GM18951 (cell line): ENCODE data around the gene LRRC1.

Experiments
- POLR2A ChIP-seq: IDR thresholded peaks from 4 replicates; pipeline ENCODE4 v1.6.1; 2011; ENCODE audit warnings: mild to moderate bottlenecking; ENCODE audit not compliant: insufficient read length, insufficient read depth; ENCODE audit errors: extremely low read depth
- in situ Hi-C: fragments of 300-500 bp; cut with MboI; formaldehyde crosslinking; loops from one replicate; pipeline ENCODE4 v1.12.0; 2022; ENCODE audit warnings: low sequenced_read_pairs, mixed read lengths, inconsistent platforms; ENCODE audit not compliant: unreplicated experiment

The LRRC1 gene

GRCh38 chr6:53855940-53856339, 61.1 kb downstream of the LRRC1 start:
- in situ Hi-C loops, result no loop called here
- TF ChIP-seq POLR2A, result no peak

GRCh38 chr6:53857318-53858094, 62.7 kb downstream of the LRRC1 start:
- in situ Hi-C loops, result no loop called here
- no peak for TF ChIP-seq POLR2A

DNA sequence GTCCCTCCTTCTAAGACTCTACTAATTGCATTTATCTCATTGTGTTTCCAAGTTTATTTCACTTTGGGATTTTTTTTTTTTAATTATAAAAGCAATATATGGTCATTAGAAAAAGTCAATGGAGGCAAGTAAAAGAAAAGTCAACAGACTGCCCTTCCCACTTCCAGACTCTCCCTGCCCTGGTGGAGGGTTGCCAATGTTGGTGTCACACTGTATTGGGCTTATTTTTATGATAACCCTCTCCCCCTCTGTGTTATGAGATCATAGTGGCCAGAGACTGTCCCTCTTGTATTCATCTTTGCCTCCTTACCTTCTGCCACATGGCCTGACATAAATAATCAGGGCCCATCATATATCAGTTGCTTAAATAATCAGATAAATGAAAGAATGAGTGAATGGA, 63.4 kb downstream of the LRRC1 start:
- in situ Hi-C loops, result no loop called here

DNA sequence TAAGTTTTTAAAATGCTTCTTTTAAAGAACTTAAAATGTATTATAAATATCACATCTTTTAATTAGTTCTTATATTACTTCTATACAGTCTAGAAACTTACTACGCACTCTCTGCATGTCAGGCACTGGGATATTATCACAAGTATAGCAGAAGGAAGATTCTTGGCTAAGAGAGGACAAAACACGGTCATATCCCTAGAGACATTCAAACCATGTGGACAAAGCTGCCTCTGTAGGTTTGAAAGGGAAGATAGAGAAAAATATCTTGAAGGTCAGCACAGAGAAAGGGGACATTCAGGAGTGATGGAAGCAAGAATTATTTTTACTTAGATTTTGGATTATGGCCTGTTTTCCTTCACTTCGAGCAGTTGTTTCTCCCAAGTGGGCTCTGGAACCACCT, 64.1 kb downstream of the LRRC1 start:
- TF ChIP-seq POLR2A, result no peak
- in situ Hi-C loops, result no loop called here

More for the DNA sequence above, 63.4 kb downstream of the LRRC1 start:
- no peak for TF ChIP-seq POLR2A

DNA sequence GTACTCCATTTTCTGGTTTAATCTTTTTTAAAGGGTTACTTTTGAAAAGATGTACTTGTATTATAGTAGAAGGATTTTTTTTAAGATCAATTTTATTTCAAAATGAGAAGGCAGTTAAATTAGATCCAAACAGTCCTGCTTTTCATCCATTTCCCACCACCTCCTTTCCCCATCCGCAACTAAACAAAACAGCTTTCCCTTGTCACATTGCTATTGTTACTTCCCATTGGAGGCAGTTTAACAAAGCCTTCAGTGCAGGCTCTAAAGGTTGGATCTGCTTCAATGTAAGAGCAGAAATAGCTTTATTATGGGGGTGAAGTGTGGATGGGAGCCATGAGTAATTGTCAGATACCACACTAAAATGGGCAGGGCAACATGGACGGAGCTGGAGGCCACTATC, 65.7 kb downstream of the LRRC1 start:
- in situ Hi-C loops, result no loop called here
- no peak for TF ChIP-seq POLR2A

DNA sequence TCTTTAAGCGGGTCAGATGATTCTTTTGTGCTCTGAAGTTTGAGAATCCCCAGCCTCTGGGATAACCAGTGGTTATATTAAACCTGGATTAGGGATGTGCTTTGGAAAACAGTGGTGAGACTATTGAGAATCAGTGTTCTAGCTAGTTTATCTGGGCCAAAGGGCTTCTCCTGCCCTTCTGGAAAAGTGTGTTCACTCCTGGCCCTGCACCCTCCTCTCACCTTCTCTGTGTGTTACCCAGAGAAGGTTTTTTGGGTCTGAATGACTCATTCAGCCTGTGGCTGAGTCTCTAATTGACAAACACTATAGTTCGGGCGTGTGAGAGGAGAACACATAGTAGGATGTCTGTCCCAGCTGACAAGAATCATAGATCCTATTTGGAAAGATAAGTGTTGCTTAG, 66.7 kb downstream of the LRRC1 start:
- TF ChIP-seq POLR2A, result no peak
- in situ Hi-C loops, result no loop called here

DNA sequence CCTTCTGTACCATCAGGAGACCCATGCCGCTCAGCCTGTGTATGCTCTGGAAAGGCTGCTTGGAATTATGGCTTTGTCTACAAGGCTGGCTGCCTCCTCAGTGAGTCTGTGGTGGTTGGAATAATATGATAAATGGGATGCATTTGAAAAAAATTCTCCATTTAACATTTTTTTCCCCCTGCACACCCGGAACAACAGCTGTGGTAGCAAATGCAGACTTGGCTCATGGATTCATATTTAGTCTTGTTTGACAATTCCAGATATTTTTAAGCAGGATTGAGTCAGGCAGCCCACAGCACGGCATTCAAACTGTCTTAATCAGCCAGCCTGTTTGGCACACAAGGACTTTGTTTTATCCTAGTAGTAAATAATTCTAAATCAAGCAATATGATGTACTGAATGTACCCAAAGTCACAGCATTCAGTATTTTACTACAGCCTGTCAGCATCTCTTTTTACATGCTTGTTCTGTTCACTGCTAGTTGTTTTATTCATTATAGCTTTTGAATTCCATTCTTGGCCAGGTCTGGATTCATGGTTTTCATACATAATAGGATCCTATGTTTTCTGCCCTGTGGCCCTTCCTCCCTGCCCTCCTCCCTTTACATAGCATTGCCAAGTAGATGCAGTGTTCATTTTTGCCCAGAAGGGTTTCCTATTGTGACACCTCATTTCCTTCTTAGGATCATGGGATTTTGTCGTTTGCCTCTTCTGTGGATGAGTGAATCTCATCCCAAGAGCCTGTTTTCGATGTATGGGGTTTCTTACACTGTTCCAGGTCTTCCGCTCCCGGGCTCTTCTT, 68.1 kb downstream of the LRRC1 start:
- in situ Hi-C loops, result no loop called here
- no peak for TF ChIP-seq POLR2A

DNA sequence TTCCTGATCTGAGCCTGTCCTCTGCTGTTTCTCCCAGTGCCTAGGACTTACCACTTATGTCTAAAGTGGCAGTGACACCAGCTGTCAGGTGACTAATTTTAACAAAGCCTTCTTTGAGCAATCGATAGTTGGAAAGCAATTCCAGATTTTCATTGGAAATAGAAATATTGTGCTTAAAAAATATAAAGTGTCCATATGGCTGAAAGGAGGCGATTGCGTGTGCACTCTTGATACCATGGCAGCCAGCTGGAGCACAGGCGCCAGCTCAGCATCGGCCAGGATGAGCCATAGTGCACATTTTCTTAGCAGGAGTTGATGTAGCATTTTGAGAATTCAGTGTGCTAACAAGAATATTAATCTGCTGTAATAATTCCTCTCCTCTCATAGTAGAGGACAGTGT, 70.0 kb downstream of the LRRC1 start:
- no peak for TF ChIP-seq POLR2A
- in situ Hi-C loops, result no loop called here

- TF ChIP-seq POLR2A, result no peak
- in situ Hi-C loops, result no loop called here
Measured at GRCh38 chr6:53866226-53866625, 71.4 kb downstream of the LRRC1 start.

DNA sequence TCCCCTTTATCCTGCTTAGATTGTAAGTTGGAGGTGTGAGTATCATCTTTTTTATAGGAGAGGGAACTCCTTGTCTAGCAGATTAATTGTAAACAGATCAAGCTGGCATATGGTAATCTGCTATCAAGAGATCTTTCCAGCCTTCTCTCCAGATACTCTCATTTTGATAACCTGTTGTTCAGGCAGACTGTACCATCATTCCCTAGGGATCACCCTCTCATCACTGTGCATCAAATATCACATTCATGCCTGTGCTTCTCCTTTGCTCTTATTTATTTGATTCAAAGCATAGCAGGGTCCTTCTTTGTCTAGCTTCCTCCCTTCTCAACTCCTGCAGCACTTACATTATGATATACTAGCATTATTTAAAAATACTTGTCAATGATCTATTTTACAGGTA, 73.8 kb downstream of the LRRC1 start:
- TF ChIP-seq POLR2A, result no peak
- in situ Hi-C loops, result no loop called here

DNA sequence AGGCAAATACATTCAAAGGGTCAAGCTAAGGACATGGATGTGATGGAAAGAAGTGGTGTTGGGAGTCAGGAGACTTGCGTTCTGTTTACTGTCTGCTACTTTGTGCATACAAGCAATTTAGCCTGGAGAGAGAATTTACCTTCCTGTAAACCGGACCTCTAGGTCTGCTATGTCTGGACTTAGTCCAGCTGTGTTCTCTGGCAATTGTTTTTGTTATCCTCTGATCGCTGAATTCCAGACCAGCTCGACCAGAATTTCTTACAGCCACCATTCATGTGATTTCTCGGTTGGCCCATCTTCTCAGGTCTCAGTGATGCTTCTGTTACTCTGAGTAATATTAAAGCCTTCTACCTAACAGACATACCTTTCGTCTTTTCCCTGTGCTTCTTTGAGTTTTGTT, 75.2 kb downstream of the LRRC1 start:
- no peak for TF ChIP-seq POLR2A
- in situ Hi-C loops, result no loop called here

- in situ Hi-C loops, result no loop called here
Measured at GRCh38 chr6:53873922-53874321, 79.1 kb downstream of the LRRC1 start.

DNA sequence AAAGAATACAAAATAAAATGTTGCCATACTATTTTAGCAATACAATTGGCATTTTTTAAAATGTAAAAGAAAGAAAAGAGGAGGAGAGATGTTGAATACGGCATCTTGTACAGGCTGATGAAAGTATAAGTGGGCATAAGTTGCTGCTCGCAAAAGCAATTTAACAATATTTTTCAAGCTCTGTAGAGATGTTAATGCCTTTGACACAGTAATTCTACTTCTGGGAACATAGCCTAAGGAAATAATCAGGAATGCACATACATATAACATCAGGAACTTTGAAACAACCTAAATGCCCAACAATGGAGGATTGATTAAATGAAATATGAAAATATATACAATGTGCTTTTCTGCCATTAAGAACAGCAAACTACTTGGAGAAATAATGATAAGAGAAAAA, 80.2 kb downstream of the LRRC1 start:
- TF ChIP-seq POLR2A, result no peak

More at GRCh38 chr6:53873922-53874321, 79.1 kb downstream of the LRRC1 start:
- no peak for TF ChIP-seq POLR2A

GRCh38 chr6:53877151-53877550, 82.3 kb downstream of the LRRC1 start:
- in situ Hi-C loops, result no loop called here
- no peak for TF ChIP-seq POLR2A

More for the DNA sequence above, 80.2 kb downstream of the LRRC1 start:
- in situ Hi-C loops, result no loop called here
